ENCODE results near the gene KIAA1217. TPM values are rescaled to one million over a fixed set of nuclear protein-coding genes. Genes with fewer than 3 reads are reported as not detected.
"Not testable (repeated sequence)": the region's sequence is repeated elsewhere in the genome, so short reads cannot be mapped to it uniquely, and the experiment has no call there.

Gene KIAA1217
- polyA plus RNA-seq, 6 donors from 2014 or later, result not detected

DNA sequence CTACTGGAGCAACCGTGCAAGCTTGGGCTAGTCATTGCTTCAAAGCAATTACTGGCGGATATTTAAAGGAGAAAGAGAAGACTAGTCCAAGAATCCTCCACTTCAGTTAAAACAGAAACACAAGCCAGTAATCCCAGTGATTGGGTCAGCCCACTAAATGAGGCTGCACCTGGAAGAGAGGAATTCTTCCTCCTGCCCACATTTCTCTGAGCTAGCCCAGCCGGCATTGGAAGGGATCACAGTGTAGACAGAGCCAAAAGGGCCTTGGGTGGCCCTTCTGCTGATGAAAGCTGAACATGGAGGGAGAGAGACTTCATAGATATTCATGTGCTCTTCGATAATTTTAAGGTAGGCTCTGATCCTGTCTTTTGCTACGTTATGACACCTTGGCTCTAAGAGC, 228.4 kb downstream of the KIAA1217 start:
- Mint-ChIP-seq H3K27ac (no peak overlapping the region), H3K27me3 (no peaks in the 10 kb centered on the region), H3K9me3 (peaks cover 0 to 5% (median 0%) of the 10 kb centered on the region in 7 donors), H3K4me1 (no peaks in the 10 kb centered on the region), H3K4me3 (no peak overlapping the region), H3K36me3 (no peaks in the 10 kb centered on the region)
- no peak for DNase-seq
- no peak for ATAC-seq (ENCODE audit: low read depth in 2 of 2)

- no peaks in the 10 kb centered on the region for H3K36me3 Mint-ChIP-seq
- H3K9me3 Mint-ChIP-seq, result peaks cover 0 to 7% (median 3%) of the 10 kb centered on the region in 7 donors
- H3K4me1 Mint-ChIP-seq, result no peaks in the 10 kb centered on the region
- DNase-seq, result no peak
- no peaks in the 10 kb centered on the region for H3K27me3 Mint-ChIP-seq
- H3K27ac Mint-ChIP-seq, result no peak overlapping the region
- no peak for ATAC-seq (ENCODE audit: low read depth in 2 of 2)
- H3K4me3 Mint-ChIP-seq, result no peak overlapping the region
Observed at GRCh38 chr10:24438800-24439199, 229.9 kb downstream of the KIAA1217 start.

DNA sequence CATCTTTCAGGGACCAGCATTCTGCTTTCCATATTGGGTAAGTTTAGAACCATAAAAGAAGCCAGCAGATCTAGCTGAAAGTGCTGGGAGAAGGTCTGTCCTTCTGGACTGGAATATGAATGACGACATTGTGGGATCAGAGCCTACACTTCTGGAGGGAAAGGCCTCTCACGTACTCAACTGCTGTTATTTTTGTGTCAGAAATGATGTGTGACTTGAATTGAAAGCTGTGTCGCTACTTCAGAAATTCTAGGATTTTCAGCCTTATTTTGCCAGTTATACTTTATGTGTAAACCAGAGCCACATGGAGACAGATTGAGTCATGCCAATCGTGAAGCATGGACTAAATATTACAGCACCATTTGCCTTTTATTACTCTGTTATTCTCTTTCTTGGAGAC, 231.0 kb downstream of the KIAA1217 start:
- no peak for ATAC-seq (ENCODE audit: low read depth in 2 of 2)
- Mint-ChIP-seq H3K4me1 (no peaks in the 10 kb centered on the region), H3K27ac (no peak overlapping the region), H3K9me3 (peaks cover 0 to 5% (median 3%) of the 10 kb centered on the region in 7 donors), H3K36me3 (no peaks in the 10 kb centered on the region), H3K27me3 (no peaks in the 10 kb centered on the region), H3K4me3 (no peak overlapping the region)
- no peak for DNase-seq

- Mint-ChIP-seq H3K4me3 (peak overlapping the region in 1 of 8 donors; percentile 59), H3K9me3 (peaks cover 0 to 5% (median 5%) of the 10 kb centered on the region in 7 donors), H3K27me3 (no peaks in the 10 kb centered on the region), H3K36me3 (no peaks in the 10 kb centered on the region), H3K4me1 (no peaks in the 10 kb centered on the region), H3K27ac (no peak overlapping the region)
- no peak for ATAC-seq (ENCODE audit: low read depth in 2 of 2)
- no peak for DNase-seq
Observed at GRCh38 chr10:24440817-24441797, 232.2 kb downstream of the KIAA1217 start.

DNA sequence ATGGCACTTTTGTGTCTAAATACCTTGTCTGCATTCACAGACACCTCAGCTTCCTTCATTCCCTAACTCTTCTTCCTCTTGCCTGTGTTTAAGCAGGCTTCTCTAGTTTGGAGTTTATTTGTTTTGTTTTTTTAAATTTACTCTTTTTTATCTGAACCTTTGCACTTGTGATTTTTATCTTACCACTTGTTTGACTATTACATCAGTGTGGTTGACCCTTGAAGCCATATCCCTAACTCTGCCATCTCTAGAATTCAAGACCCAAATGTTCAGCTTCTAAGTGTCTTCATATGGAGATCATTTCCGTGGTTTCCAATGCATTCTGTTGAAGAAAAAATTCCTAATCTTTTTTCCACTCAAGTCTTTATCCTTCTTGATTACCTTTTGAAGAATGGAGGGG, 233.3 kb downstream of the KIAA1217 start:
- peaks cover 0 to 6% (median 3%) of the 10 kb centered on the region in 7 donors for H3K9me3 Mint-ChIP-seq
- no peaks in the 10 kb centered on the region for H3K27me3 Mint-ChIP-seq
- H3K27ac Mint-ChIP-seq, result no peak overlapping the region
- no peak for ATAC-seq (ENCODE audit: low read depth in 2 of 2)
- H3K4me3 Mint-ChIP-seq, result no peak overlapping the region
- no peaks in the 10 kb centered on the region for H3K4me1 Mint-ChIP-seq
- H3K36me3 Mint-ChIP-seq, result no peaks in the 10 kb centered on the region
- no peak for DNase-seq

GRCh38 chr10:24442641-24443174, 233.8 kb downstream of the KIAA1217 start:
- not testable (repeated sequence) for ATAC-seq (ENCODE audit: low read depth in 2 of 2); H3K4me3 Mint-ChIP-seq; H3K27ac Mint-ChIP-seq; H3K4me1 Mint-ChIP-seq; H3K36me3 Mint-ChIP-seq; H3K9me3 Mint-ChIP-seq; DNase-seq; H3K27me3 Mint-ChIP-seq

DNA sequence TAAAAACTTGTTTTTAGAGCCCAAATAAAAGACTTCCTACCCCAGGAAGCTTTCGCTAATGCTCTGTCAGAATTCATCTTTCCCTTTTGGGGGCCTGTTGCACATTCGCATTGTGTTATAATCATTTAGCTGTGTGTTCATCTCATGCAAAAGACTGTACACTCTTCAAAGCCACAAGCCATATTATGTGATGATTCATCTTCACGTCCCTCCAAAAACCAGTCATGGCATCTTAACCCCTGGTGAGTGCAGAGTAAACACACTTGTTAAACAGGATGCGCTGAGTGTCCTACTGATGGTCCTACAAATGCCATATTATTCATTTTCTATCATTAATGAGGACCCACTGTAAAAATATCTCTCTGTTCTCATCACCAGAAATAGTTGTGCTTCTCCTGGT, 235.4 kb downstream of the KIAA1217 start:
- ATAC-seq (ENCODE audit: low read depth in 2 of 2) (no peak), DNase-seq (no peak)
- peaks cover 0 to 10% (median 5%) of the 10 kb centered on the region in 7 donors for H3K9me3 Mint-ChIP-seq
- H3K27me3 Mint-ChIP-seq, result no peaks in the 10 kb centered on the region
- H3K27ac Mint-ChIP-seq, result no peak overlapping the region
- no peak overlapping the region for H3K4me3 Mint-ChIP-seq
- H3K36me3 Mint-ChIP-seq, result no peaks in the 10 kb centered on the region
- no peaks in the 10 kb centered on the region for H3K4me1 Mint-ChIP-seq

DNA sequence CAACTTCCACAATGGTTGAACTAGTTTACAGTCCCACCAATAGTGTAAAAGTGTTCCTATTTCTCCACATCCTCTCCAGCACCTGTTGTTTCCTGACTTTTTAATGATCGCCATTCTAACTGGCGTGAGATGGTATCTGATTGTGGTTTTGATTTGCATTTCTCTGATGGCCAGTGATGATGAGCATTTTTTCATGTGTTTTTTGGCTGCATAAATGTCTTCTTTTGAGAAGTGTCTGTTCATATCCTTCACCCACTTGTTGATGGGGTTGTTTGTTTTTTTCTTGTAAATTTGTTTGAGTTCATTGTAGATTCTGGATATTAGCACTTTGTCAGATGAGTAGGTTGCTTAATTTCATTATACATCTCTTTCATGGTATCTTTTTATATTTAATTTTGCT, 237.0 kb downstream of the KIAA1217 start:
- not testable (repeated sequence) for H3K27ac Mint-ChIP-seq; DNase-seq; H3K9me3 Mint-ChIP-seq; H3K36me3 Mint-ChIP-seq; ATAC-seq (ENCODE audit: low read depth in 2 of 2); H3K27me3 Mint-ChIP-seq; H3K4me1 Mint-ChIP-seq; H3K4me3 Mint-ChIP-seq

- Mint-ChIP-seq H3K4me1 (no peaks in the 10 kb centered on the region), H3K9me3 (peaks cover 0 to 10% (median 5%) of the 10 kb centered on the region in 7 donors), H3K4me3 (no peak overlapping the region), H3K27ac (no peak overlapping the region), H3K27me3 (peaks cover 0 to 7% (median 3%) of the 10 kb centered on the region in 3 donors), H3K36me3 (no peaks in the 10 kb centered on the region)
- DNase-seq, result no peak
- no peak for ATAC-seq (ENCODE audit: low read depth in 2 of 2)
Observed at GRCh38 chr10:24446739-24447138, 237.8 kb downstream of the KIAA1217 start.

- Mint-ChIP-seq H3K9me3 (peaks cover 0 to 9% (median 2%) of the 10 kb centered on the region in 7 donors), H3K4me3 (no peak overlapping the region), H3K27me3 (peaks cover 0 to 9% (median 4%) of the 10 kb centered on the region in 3 donors), H3K36me3 (no peaks in the 10 kb centered on the region), H3K4me1 (no peaks in the 10 kb centered on the region), H3K27ac (no peak overlapping the region)
- DNase-seq (no peak), ATAC-seq (ENCODE audit: low read depth in 2 of 2) (no peak)
Observed at GRCh38 chr10:24448351-24448999, 239.5 kb downstream of the KIAA1217 start.

- Mint-ChIP-seq H3K9me3 (peaks cover 0 to 9% (median 2%) of the 10 kb centered on the region in 7 donors), H3K4me1 (no peaks in the 10 kb centered on the region), H3K4me3 (no peak overlapping the region), H3K27ac (no peak overlapping the region), H3K27me3 (peaks cover 0 to 9% (median 4%) of the 10 kb centered on the region in 3 donors), H3K36me3 (no peaks in the 10 kb centered on the region)
- DNase-seq (no peak), ATAC-seq (ENCODE audit: low read depth in 2 of 2) (no peak)
Observed at GRCh38 chr10:24449321-24449740, 240.4 kb downstream of the KIAA1217 start.

- no peaks in the 10 kb centered on the region for H3K36me3 Mint-ChIP-seq
- no peak overlapping the region for H3K4me3 Mint-ChIP-seq
- peaks cover 0 to 6% (median under 1%) of the 10 kb centered on the region in 7 donors for H3K9me3 Mint-ChIP-seq
- ATAC-seq (ENCODE audit: low read depth in 2 of 2) (no peak), DNase-seq (no peak)
- no peak overlapping the region for H3K27ac Mint-ChIP-seq
- no peaks in the 10 kb centered on the region for H3K4me1 Mint-ChIP-seq
- peaks cover 0 to 9% (median 4%) of the 10 kb centered on the region in 3 donors for H3K27me3 Mint-ChIP-seq
Observed at GRCh38 chr10:24449769-24450310, 240.9 kb downstream of the KIAA1217 start.

DNA sequence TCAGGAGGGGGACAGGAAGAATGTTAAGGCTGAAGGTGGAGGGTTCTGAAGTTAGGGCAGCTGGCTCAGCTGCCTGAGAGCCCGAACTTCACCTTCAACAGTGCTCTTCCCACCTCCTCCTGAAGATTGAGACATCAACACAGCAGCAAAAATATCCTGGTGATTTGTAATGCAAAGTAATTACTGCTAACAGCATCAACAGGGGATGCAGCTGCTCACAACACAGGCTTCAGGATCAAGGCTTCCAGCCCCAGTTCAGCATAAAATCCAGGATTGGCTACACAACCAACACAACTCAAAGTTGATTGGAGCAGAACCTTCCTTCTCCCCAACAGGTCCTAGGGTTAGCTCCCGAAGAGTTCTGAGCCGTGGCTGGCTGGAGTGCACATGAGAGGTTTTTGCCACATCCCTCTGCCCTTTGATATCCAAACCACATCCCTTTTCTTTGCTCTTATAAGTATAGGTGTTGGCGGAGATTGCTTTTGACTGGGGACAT, 242.4 kb downstream of the KIAA1217 start:
- DNase-seq, result no peak
- Mint-ChIP-seq H3K27ac (no peak overlapping the region), H3K4me1 (no peaks in the 10 kb centered on the region), H3K27me3 (peaks cover 3 to 9% (median 4%) of the 10 kb centered on the region in 3 donors), H3K4me3 (no peak overlapping the region), H3K9me3 (peaks cover 0 to 5% (median 0%) of the 10 kb centered on the region in 7 donors), H3K36me3 (no peaks in the 10 kb centered on the region)
- no peak for ATAC-seq (ENCODE audit: low read depth in 2 of 2)

Measured in naive B cell (primary cell).